Lower leg skin (tissue), 3 donors: ENCODE results near the gene SPDYE17.
"Not testable (repeated sequence)": the region's sequence is repeated elsewhere in the genome, so short reads cannot be mapped to it uniquely, and the experiment has no call there.

Experiments
- CTCF ChIP-seq, 3 donors: fragments of 450-650 bp; IDR thresholded peaks; one replicate each; pipeline ENCODE4 v1.5.1; 2016; ENCODE audit warnings: antibody characterized with exemption in 3 of 3, mild to moderate bottlenecking in 3 of 3, moderate library complexity in 2 of 3
- POLR2A ChIP-seq, 2 donors: fragments of 450-650 bp; IDR thresholded peaks; one replicate each; pipeline ENCODE4 v1.6.1; 2016 to 2017; ENCODE audit warnings: antibody characterized with exemption in 2 of 2, mild to moderate bottlenecking in 1 of 2, moderate library complexity in 1 of 2

GRCh38 chr7:76980576-76980975 lies 51.6 kb downstream of the SPDYE17 start:
- TF ChIP-seq CTCF, POLR2A (IDR thresholded peaks at IDR 0.05): not testable (repeated sequence)
